RWPE1 (cell line): ENCODE results near the gene ZFTA.
"Not testable (repeated sequence)": the region's sequence is repeated elsewhere in the genome, so short reads cannot be mapped to it uniquely, and the experiment has no call there.

Source experiments
- CTCF ChIA-PET: fragments of 350-600 bp; sonication (Branson Sonifier 250); formaldehyde crosslinking; extraction: SDS; loops from one replicate; lab custom pipeline; 2021; lab: Yijun Ruan, JAX
- POLR2A ChIA-PET: fragments of 400-600 bp; formaldehyde crosslinking; extraction: SDS; loops from one replicate; lab custom pipeline; 2020; ENCODE audit warnings: antibody characterized with exemption; ENCODE audit not compliant: low non-redundant PET; lab: Yijun Ruan, JAX
- DNase-seq: peaks from one replicate; pipeline ENCODE4 v3.0.0; 2012; ENCODE audit warnings: low spot score
- H3K27ac ChIP-seq: fragments of 450-650 bp; 2 replicates; pipeline ENCODE4 v1.5.1; 2017
- TF ChIP-seq, protein P1 (sequence below): fragments of 450-650 bp; conservative IDR thresholded peaks from 2 replicates; pipeline ENCODE4 v1.5.1; 2017; ENCODE audit warnings: low read depth, mild to moderate bottlenecking

ZFTA gene

GRCh38 chr11:63813563-63814382 is 45.2 kb upstream of the ZFTA start:
- TF ChIP-seq, protein P1, sequence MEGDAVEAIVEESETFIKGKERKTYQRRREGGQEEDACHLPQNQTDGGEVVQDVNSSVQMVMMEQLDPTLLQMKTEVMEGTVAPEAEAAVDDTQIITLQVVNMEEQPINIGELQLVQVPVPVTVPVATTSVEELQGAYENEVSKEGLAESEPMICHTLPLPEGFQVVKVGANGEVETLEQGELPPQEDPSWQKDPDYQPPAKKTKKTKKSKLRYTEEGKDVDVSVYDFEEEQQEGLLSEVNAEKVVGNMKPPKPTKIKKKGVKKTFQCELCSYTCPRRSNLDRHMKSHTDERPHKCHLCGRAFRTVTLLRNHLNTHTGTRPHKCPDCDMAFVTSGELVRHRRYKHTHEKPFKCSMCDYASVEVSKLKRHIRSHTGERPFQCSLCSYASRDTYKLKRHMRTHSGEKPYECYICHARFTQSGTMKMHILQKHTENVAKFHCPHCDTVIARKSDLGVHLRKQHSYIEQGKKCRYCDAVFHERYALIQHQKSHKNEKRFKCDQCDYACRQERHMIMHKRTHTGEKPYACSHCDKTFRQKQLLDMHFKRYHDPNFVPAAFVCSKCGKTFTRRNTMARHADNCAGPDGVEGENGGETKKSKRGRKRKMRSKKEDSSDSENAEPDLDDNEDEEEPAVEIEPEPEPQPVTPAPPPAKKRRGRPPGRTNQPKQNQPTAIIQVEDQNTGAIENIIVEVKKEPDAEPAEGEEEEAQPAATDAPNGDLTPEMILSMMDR = no peak
- CTCF ChIA-PET = interaction anchor here (0.7 to 1.1 kb wide), 3 partner anchors 24 to 132 kb away, joined by 3 to 5 read pairs (median 3); no protein-coding TSS in a partner anchor
- POLR2A ChIA-PET = interaction anchor here (1.1 kb wide), 1 partner anchor 45 kb away, joined by 3 read pairs; the partner anchor contains the start of gene ZFTA
- H3K27ac ChIP-seq = peak overlapping the region; percentile 83
- DNase-seq = no peak

GRCh38 chr11:63813035-63813562 is 44.5 kb upstream of the ZFTA start, which contains the start of gene SPINDOC:
TSS of gene SPINDOC (plus strand) at chr11:63813456. CDS start at chr11:63813687, 231 bp downstream.
- H3K27ac ChIP-seq = peak within 1 kb of the TSS; percentile 83
- ChIA-PET POLR2A (no interaction called here), CTCF (interaction anchor here (2.1 kb wide), 1 partner anchor 45 kb away, joined by 12 read pairs; the partner anchor contains the start of gene ZFTA)
- TF ChIP-seq, protein P1 = no peak
- DNase-seq = peak; percentile 89

DNA sequence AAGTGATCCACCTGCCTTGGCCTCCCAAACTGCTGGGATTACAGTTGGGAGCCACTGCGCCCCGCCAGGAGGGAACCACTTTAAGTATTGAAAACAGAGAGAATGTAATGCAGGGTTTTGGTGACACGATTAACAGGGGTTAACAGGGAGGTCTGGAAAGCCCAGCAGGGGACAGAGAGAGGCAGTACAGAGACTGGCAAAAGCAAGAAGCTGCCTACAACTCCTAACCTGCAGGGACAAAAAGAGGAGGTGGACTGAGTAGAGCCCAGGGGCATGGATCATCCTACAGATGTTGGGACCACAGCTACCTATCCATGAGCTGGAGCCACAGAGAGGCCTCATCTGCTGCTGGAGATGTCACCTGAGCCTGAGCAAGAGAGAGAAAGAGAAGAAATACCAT is 42.9 kb upstream of the ZFTA start:
- POLR2A ChIA-PET = no interaction called here
- CTCF ChIA-PET = interaction anchor here (2.1 kb wide), 1 partner anchor 43 kb away, joined by 12 read pairs; the partner anchor contains the start of gene ZFTA
- H3K27ac ChIP-seq = no peak overlapping the region

DNA sequence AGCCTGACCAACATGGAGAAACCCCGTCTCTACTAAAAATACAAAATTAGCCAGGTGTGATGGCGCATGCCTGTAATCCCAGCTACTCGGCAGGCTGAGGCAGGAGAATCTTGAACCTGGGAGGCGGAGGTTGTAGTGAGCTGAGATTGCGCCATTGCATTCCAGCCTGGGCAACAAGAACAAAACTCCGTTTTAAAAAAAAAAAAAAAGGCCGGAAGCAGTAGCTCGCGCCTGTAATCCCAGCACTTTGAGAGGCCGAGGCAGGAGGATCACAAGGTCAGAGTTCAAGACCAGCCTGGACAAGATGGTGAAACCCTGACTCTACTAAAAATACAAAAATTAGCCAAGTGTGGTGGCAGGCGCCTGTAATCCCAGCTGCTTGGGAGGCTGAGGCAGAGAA is 41.8 kb upstream of the ZFTA start:
- H3K27ac ChIP-seq, DNase-seq, POLR2A ChIA-PET: not testable (repeated sequence)
- CTCF ChIA-PET = interaction anchor here (0.6 to 0.7 kb wide), 3 partner anchors 14 to 396 kb away, joined by 3 read pairs; no protein-coding TSS in a partner anchor

More for the DNA sequence above, 42.9 kb upstream of the ZFTA start:
- TF ChIP-seq, protein P1 = no peak
- no peak for DNase-seq

- H3K27ac ChIP-seq = no peak overlapping the region
- no peak for DNase-seq
- CTCF ChIA-PET = no interaction called here
- POLR2A ChIA-PET = no interaction called here
- TF ChIP-seq, protein P1 = no peak
Measured at GRCh38 chr11:63805844-63806415, 37.4 kb upstream of the ZFTA start.

DNA sequence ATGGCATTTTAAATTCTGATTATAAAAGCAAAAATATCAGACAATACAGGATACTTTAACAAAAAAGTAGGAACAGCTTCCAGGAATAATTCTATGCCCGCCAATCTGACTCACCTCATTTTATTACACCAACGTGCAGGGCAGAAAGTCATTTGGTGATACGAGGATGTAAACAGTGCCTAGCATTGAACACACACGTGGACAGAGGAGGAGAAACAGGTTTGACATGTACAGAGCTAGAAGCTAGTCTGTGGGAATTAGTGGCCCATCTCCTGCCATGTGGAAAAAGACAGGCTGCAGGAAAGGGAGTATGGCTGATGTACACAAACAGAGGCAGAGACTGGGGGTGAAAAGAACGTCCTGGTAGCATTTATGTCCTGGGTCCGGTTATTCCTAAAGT is 35.7 kb upstream of the ZFTA start:
- no peak overlapping the region for H3K27ac ChIP-seq
- peak; percentile 46 for DNase-seq
- ChIA-PET POLR2A (no interaction called here), CTCF (interaction anchor here (0.6 to 1.0 kb wide), 2 partner anchors 35 to 1161 kb away, joined by 3 to 4 read pairs; partner anchors contain the start of gene ZFTA)
- TF ChIP-seq, protein P1 = no peak
